DMS 273 (cell line): ENCODE results near the gene HBA1.
"Not testable (repeated sequence)": the region's sequence is repeated elsewhere in the genome, so short reads cannot be mapped to it uniquely, and the experiment has no call there.

Experiments
- DNase-seq: peaks from one replicate; lab custom pipeline; 2025; ENCODE audit not compliant: unreplicated experiment; lab: John Stamatoyannopoulos, UW

The HBA1 gene

GRCh38 chr16:176477-177382 lies at the start of gene HBA1:
Gene HBA1, plus strand, starts transcription at chr16:176680. Its CDS starts 37 bp downstream, at chr16:176717.
- DNase-seq: not testable (repeated sequence)

- DNase-seq: no peak
These were observed 47.4 kb upstream of the HBA1 start for GRCh38 chr16:129075-129474.

GRCh38 chr16:130533-131173 lies 45.8 kb upstream of the HBA1 start:
- DNase-seq: no peak

GRCh38 chr16:132120-132519 lies 44.4 kb upstream of the HBA1 start:
- no peak for DNase-seq

- no peak for DNase-seq
These were observed 42.8 kb upstream of the HBA1 start for GRCh38 chr16:133716-134115.

GRCh38 chr16:138049-138417 lies 38.4 kb upstream of the HBA1 start:
- DNase-seq: peak; percentile 59

GRCh38 chr16:140175-140857 lies 36.2 kb upstream of the HBA1 start:
- peak; percentile 29 for DNase-seq

- no peak for DNase-seq
These were observed 34.0 kb upstream of the HBA1 start for GRCh38 chr16:142405-142967.

- DNase-seq: no peak
These were observed 33.4 kb upstream of the HBA1 start for GRCh38 chr16:143047-143446.

- no peak for DNase-seq
These were observed 33.0 kb upstream of the HBA1 start for GRCh38 chr16:143456-143855.

- DNase-seq: no peak
These were observed 31.7 kb upstream of the HBA1 start for GRCh38 chr16:144797-145252.

GRCh38 chr16:146646-147045 lies 29.8 kb upstream of the HBA1 start:
- DNase-seq: no peak

GRCh38 chr16:149024-149660 lies 27.3 kb upstream of the HBA1 start:
- DNase-seq: no peak

- no peak for DNase-seq
These were observed 24.0 kb upstream of the HBA1 start, which contains the start of gene HBZ for GRCh38 chr16:152141-153128. Gene HBZ, plus strand, starts transcription at chr16:152644. Its CDS starts 266 bp downstream, at chr16:152910.

GRCh38 chr16:153129-153521 lies 23.4 kb upstream of the HBA1 start:
- DNase-seq: not testable (repeated sequence)

- DNase-seq: not testable (repeated sequence)
These were observed 22.8 kb upstream of the HBA1 start for GRCh38 chr16:153550-154216.

GRCh38 chr16:154217-155030 lies 22.1 kb upstream of the HBA1 start:
- DNase-seq: peak; percentile 47

- DNase-seq: no peak
These were observed 21.5 kb upstream of the HBA1 start for GRCh38 chr16:155031-155398.
